OCI-LY1 (cell line): Measurements from ENCODE around the gene FEM1A.

Experiments
- EZH2 ChIP-seq: fragments of 200-600 bp; sonication (generic), shearing (Covaris generic); IDR thresholded peaks from 2 replicates; pipeline ENCODE4 v1.8.0; 2017; ENCODE audit warnings: borderline replicate concordance, mixed run types, mild to moderate bottlenecking, antibody characterized with exemption, low read length, moderate library complexity, mixed read lengths
- TF ChIP-seq, protein P1 (sequence below): fragments of 200-600 bp; sonication (generic), shearing (Covaris generic); IDR thresholded peaks from 2 replicates; pipeline ENCODE4 v1.5.1; 2017; ENCODE audit warnings: mild to moderate bottlenecking, antibody characterized with exemption, low read length, moderate library complexity, mixed read lengths

DNA sequence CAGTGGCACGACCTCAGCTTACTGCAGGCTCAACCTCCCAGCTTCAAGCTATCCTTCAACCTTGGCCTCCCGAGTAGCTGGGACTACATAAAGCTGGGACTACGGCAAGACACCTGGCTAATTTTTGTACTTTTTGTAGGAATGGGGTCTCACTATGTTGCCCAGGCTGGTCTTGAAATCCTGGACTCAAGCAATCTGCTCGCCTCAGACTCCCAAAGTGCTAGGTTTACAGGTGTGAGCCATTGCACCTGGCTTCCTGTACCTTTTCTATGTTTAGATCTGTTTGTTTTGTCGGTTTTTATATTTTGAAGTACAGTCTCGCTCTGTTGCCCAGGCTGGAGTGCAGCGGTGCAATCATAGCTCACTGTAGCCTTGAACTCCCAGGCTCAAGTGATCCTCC, 57.5 kb downstream of the FEM1A start:
- TF ChIP-seq, protein P1, sequence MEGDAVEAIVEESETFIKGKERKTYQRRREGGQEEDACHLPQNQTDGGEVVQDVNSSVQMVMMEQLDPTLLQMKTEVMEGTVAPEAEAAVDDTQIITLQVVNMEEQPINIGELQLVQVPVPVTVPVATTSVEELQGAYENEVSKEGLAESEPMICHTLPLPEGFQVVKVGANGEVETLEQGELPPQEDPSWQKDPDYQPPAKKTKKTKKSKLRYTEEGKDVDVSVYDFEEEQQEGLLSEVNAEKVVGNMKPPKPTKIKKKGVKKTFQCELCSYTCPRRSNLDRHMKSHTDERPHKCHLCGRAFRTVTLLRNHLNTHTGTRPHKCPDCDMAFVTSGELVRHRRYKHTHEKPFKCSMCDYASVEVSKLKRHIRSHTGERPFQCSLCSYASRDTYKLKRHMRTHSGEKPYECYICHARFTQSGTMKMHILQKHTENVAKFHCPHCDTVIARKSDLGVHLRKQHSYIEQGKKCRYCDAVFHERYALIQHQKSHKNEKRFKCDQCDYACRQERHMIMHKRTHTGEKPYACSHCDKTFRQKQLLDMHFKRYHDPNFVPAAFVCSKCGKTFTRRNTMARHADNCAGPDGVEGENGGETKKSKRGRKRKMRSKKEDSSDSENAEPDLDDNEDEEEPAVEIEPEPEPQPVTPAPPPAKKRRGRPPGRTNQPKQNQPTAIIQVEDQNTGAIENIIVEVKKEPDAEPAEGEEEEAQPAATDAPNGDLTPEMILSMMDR = no peak
- no peak for TF ChIP-seq EZH2
